PC-9 (cell line): ENCODE results near the gene IL34. TPM values are rescaled to one million over a fixed set of nuclear protein-coding genes. Genes with fewer than 3 reads are reported as not detected.
"Not testable (repeated sequence)": the region's sequence is repeated elsewhere in the genome, so short reads cannot be mapped to it uniquely, and the experiment has no call there.

ENCODE experiments used
- BruUV-seq: library from RNA; stranded (reverse); fragments of 400-500 nt; replicated peaks from 2 replicates; lab custom pipeline; 2021; lab: Mats Ljungman, UMichigan
- CTCF ChIA-PET: fragments of 300-600 bp; sonication (Branson Sonifier 250); formaldehyde crosslinking; loops from one replicate; lab custom pipeline; 2022; ENCODE audit warnings: antibody characterized with exemption; lab: Charles Lee
- POLR2A ChIA-PET: fragments of 300-600 bp; sonication (Branson Sonifier 250); formaldehyde crosslinking; loops from one replicate; lab custom pipeline; 2022; ENCODE audit warnings: antibody characterized with exemption; ENCODE audit not compliant: unreplicated experiment; lab: Charles Lee
- DNase-seq, 2 experiments: peaks; one replicate each; pipeline versions ENCODE4 v3.0.0 to v3.0.0-alpha.2; 2015 to 2022; ENCODE audit warnings: mixed read lengths in 1 of 2
- H2AFZ ChIP-seq: fragments of 200-600 bp; sonication (generic); 2 replicates; pipeline ENCODE4 v1.8.1; 2017; ENCODE audit warnings: antibody characterized with exemption
- H3F3A ChIP-seq: fragments of 200-600 bp; sonication (generic); 2 replicates; pipeline ENCODE4 v1.8.1; 2017; ENCODE audit warnings: antibody characterized with exemption, mild to moderate bottlenecking, low read depth; ENCODE audit not compliant: insufficient read depth
- H3K27ac ChIP-seq: fragments of 200-600 bp; sonication (generic); 2 replicates; pipeline ENCODE4 v1.6.1; 2016; ENCODE audit warnings: mixed run types
- H3K27me3 ChIP-seq: fragments of 200-600 bp; sonication (generic); 2 replicates; pipeline ENCODE4 v1.6.1; 2016; ENCODE audit warnings: low read depth, mixed run types; ENCODE audit not compliant: insufficient read depth
- H3K36me3 ChIP-seq: fragments of 200-600 bp; sonication (generic); 2 replicates; pipeline ENCODE4 v1.6.1; 2016; ENCODE audit warnings: low read depth, mixed run types
- H3K4me1 ChIP-seq: fragments of 200-600 bp; sonication (generic); replicated peaks from 2 replicates; pipeline ENCODE4 v1.6.1; 2016; ENCODE audit warnings: mixed run types; ENCODE audit not compliant: insufficient read depth
- H3K4me2 ChIP-seq: fragments of 200-600 bp; sonication (generic); 2 replicates; pipeline ENCODE4 v1.6.1; 2017; ENCODE audit warnings: mixed run types
- H3K4me3 ChIP-seq: fragments of 200-600 bp; sonication (generic); 2 replicates; pipeline ENCODE4 v1.6.1; 2016; ENCODE audit warnings: mixed run types
- H3K79me2 ChIP-seq: fragments of 200-600 bp; sonication (generic); 2 replicates; pipeline ENCODE4 v1.6.1; 2017; ENCODE audit warnings: low read depth, mixed run types
- H3K9me2 ChIP-seq: fragments of 200-600 bp; sonication (generic); 2 replicates; pipeline ENCODE4 v1.8.1; 2017; ENCODE audit warnings: mild to moderate bottlenecking; ENCODE audit not compliant: insufficient read depth
- H3K9me3 ChIP-seq: fragments of 200-600 bp; sonication (generic); 2 replicates; pipeline ENCODE4 v1.8.1; 2016; ENCODE audit warnings: low read depth; ENCODE audit not compliant: insufficient read depth
- H4K20me1 ChIP-seq: fragments of 200-600 bp; sonication (generic); 2 replicates; pipeline ENCODE4 v1.8.1; 2017; ENCODE audit not compliant: insufficient read depth
- CTCF ChIP-seq: fragments of 200-600 bp; sonication (generic); conservative IDR thresholded peaks from 2 replicates; pipeline ENCODE4 v1.6.1; 2017; ENCODE audit warnings: mixed run types, antibody characterized with exemption, mild to moderate bottlenecking, moderate library complexity
- EZH2 ChIP-seq: fragments of 200-600 bp; sonication (generic); IDR thresholded peaks from 2 replicates; pipeline ENCODE4 v1.8.0; 2017; ENCODE audit warnings: antibody characterized with exemption, low read depth
- intact Hi-C: fragments of 100-400 bp; cut with micrococcal nuclease; formaldehyde crosslinking; loops from one replicate; pipeline ENCODE4 v1.10.0; 2022; ENCODE audit not compliant: unreplicated experiment
- total RNA-seq: library from RNA; stranded (reverse); gene quantifications from 2 replicates; pipeline ENCODE4 v1.2.3, GENCODE V29; 2021

IL34 gene
- total RNA-seq, 1 experiment from 2014 or later, result not detected

- Histone ChIP-seq H3K27ac (no peak overlapping the region), H3K36me3 (no peaks in the 10 kb centered on the region), H3K4me1 (no peaks in the 10 kb centered on the region), H3K9me2 (no peaks in the 10 kb centered on the region), H3K4me2 (no peak overlapping the region), H4K20me1 (no peaks in the 10 kb centered on the region), H3K79me2 (no peaks in the 10 kb centered on the region), H3K27me3 (no peaks in the 10 kb centered on the region), H3K9me3 (peaks cover 8% of the 10 kb centered on the region), H2AFZ (no peak overlapping the region), H3K4me3 (no peak overlapping the region), H3F3A (no peaks in the 10 kb centered on the region)
- no peak for DNase-seq
- ChIA-PET POLR2A (no interaction called here), CTCF (no interaction called here)
- intact Hi-C loops, result no loop called here
- BruUV-seq, result no TSS peak
- TF ChIP-seq CTCF, result no peak
- TF ChIP-seq EZH2, result no peak
Observed at GRCh38 chr16:70630960-70631745, 15.2 kb upstream of the IL34 start.

- Histone ChIP-seq H3K27me3 (no peaks in the 10 kb centered on the region), H3K4me2 (no peak overlapping the region), H3F3A (no peaks in the 10 kb centered on the region), H3K9me3 (peaks cover 8% of the 10 kb centered on the region), H3K4me3 (no peak overlapping the region), H3K4me1 (no peaks in the 10 kb centered on the region), H3K27ac (no peak overlapping the region), H2AFZ (no peak overlapping the region), H3K9me2 (no peaks in the 10 kb centered on the region), H3K36me3 (no peaks in the 10 kb centered on the region), H4K20me1 (no peaks in the 10 kb centered on the region), H3K79me2 (no peaks in the 10 kb centered on the region)
- intact Hi-C loops, result no loop called here
- ChIA-PET POLR2A (no interaction called here), CTCF (no interaction called here)
- no TSS peak for BruUV-seq
- no peak for DNase-seq
- TF ChIP-seq CTCF (no peak), EZH2 (no peak)
Observed at GRCh38 chr16:70632273-70632672, 14.1 kb upstream of the IL34 start.

- H4K20me1 ChIP-seq, H3K27me3 ChIP-seq, H3K4me1 ChIP-seq, BruUV-seq, intact Hi-C loops, CTCF ChIA-PET, DNase-seq, H2AFZ ChIP-seq, H3K4me3 ChIP-seq, H3K36me3 ChIP-seq, H3K79me2 ChIP-seq, H3K27ac ChIP-seq, H3F3A ChIP-seq, H3K9me3 ChIP-seq, H3K9me2 ChIP-seq, H3K4me2 ChIP-seq: not testable (repeated sequence)
- POLR2A ChIA-PET, result interaction anchor here (0.6 kb wide), 1 partner anchor 89 kb away, joined by 7 read pairs; no protein-coding TSS in a partner anchor
Observed at GRCh38 chr16:70633617-70634016, 12.7 kb upstream of the IL34 start.
